GM21390 (cell line): Measurements from ENCODE around the gene CFAP53.
A peak's percentile ranks its signal among the peaks of the same experiment; 100 is the strongest.
"Not testable (repeated sequence)": the region's sequence is repeated elsewhere in the genome, so short reads cannot be mapped to it uniquely, and the experiment has no call there.

ENCODE experiments used
- ATAC-seq: cut with Tn5 transposase; IDR thresholded peaks from one replicate; pipeline ENCODE4 v1.9.1; 2021; ENCODE audit not compliant: unreplicated experiment

Gene CFAP53

GRCh38 chr18:50266248-50266704 lies at the start of gene CFAP53:
CFAP53 (minus strand) TSS chr18:50266495; CDS start chr18:50266404, 91 bp downstream.
- ATAC-seq, result peak; percentile 81

- peak; percentile 67 for ATAC-seq
These were observed 49.0 kb upstream of the CFAP53 start for GRCh38 chr18:50315100-50315871.

- no peak for ATAC-seq
These were observed 47.7 kb upstream of the CFAP53 start for GRCh38 chr18:50313873-50314460.

GRCh38 chr18:50313031-50313607 lies 46.8 kb upstream of the CFAP53 start:
- peak; percentile 18 for ATAC-seq

- peak; percentile 74 for ATAC-seq
These were observed 46.2 kb upstream of the CFAP53 start for GRCh38 chr18:50312296-50313030.

GRCh38 chr18:50311650-50312049 lies 45.4 kb upstream of the CFAP53 start:
- ATAC-seq, result no peak

GRCh38 chr18:50310080-50310479 lies 43.8 kb upstream of the CFAP53 start:
- ATAC-seq, result no peak

- ATAC-seq, result not testable (repeated sequence)
These were observed 42.6 kb upstream of the CFAP53 start for GRCh38 chr18:50308851-50309250.

- peak; percentile 81 for ATAC-seq
These were observed 41.6 kb upstream of the CFAP53 start for GRCh38 chr18:50307738-50308470.

- no peak for ATAC-seq
These were observed 41.1 kb upstream of the CFAP53 start for GRCh38 chr18:50307400-50307737.

GRCh38 chr18:50306944-50307343 lies 40.6 kb upstream of the CFAP53 start:
- ATAC-seq, result no peak

GRCh38 chr18:50301074-50301473 lies 34.8 kb upstream of the CFAP53 start:
- ATAC-seq, result no peak

GRCh38 chr18:50299626-50300388 lies 33.5 kb upstream of the CFAP53 start:
- no peak for ATAC-seq

GRCh38 chr18:50298443-50299284 lies 32.4 kb upstream of the CFAP53 start:
- ATAC-seq, result no peak

GRCh38 chr18:50297621-50298442 lies 31.5 kb upstream of the CFAP53 start:
- ATAC-seq, result peak; percentile 99

GRCh38 chr18:50293039-50293438 lies 26.7 kb upstream of the CFAP53 start:
- no peak for ATAC-seq

- no peak for ATAC-seq
These were observed 22.8 kb upstream of the CFAP53 start for GRCh38 chr18:50289108-50289443.

- ATAC-seq, result not testable (repeated sequence)
These were observed 22.2 kb upstream of the CFAP53 start for GRCh38 chr18:50288348-50289107.
